ENCODE measurements around the gene JARID2. TPM values are rescaled to one million over a fixed set of nuclear protein-coding genes. Genes with fewer than 3 reads are reported as not detected.

The JARID2 gene
- total and polyA plus RNA-seq, 2 of the 13 experiments (the other 11 are each of a cell fraction or from before 2014, with no cell fraction given) = 7.5 to 10.3 TPM

- no peak; the same call in 1 of the 2 replicates for TF ChIP-seq DZIP1 (CRISPR knock-in tag; IDR thresholded peaks at IDR 0.05)
- no peak for TF ChIP-seq NFE2L1 (CRISPR knock-in tag; IDR thresholded peaks at IDR 0.05; ENCODE audit: borderline replicate concordance)
- TF ChIP-seq ZNF367 (CRISPR knock-in tag; IDR thresholded peaks at IDR 0.05; ENCODE audit: borderline replicate concordance) = no peak
- peak; percentile 88 for TF ChIP-seq ATF1 (CRISPR knock-in tag; IDR thresholded peaks at IDR 0.05)
- no peak for TF ChIP-seq ZFP37 (CRISPR knock-in tag; IDR thresholded peaks at IDR 0.05; ENCODE audit: borderline replicate concordance)
- TF ChIP-seq MXD4 (CRISPR knock-in tag; IDR thresholded peaks at IDR 0.05) = no peak
- TF ChIP-seq SATB2 (CRISPR knock-in tag; IDR thresholded peaks at IDR 0.05) = no peak
- TF ChIP-seq ZNF142 (CRISPR knock-in tag; IDR thresholded peaks at IDR 0.05) = no peak
- TF ChIP-seq ZNF616 (CRISPR knock-in tag; IDR thresholded peaks at IDR 0.05; ENCODE audit: low read depth) = no peak; the same call in 1 of the 2 replicates
- no peak for TF ChIP-seq GFI1 (CRISPR knock-in tag; IDR thresholded peaks at IDR 0.05; ENCODE audit: borderline replicate concordance)
- no peak for TF ChIP-seq GTF2F1 (IDR thresholded peaks at IDR 0.05; ENCODE audit: low read length)
- TF ChIP-seq ZBTB20 (CRISPR knock-in tag; IDR thresholded peaks at IDR 0.05; ENCODE audit: borderline replicate concordance, low read depth) = no peak
- no peak for TF ChIP-seq ZNF629 (CRISPR knock-in tag; conservative IDR thresholded peaks at IDR 0.05)
- TF ChIP-seq SIN3B (IDR thresholded peaks at IDR 0.05; ENCODE audit: low read length) = no peak
- TF ChIP-seq BCL6 (CRISPR knock-in tag; IDR thresholded peaks at IDR 0.05) = peak; percentile 36; the same call in 1 of the 2 replicates
- TF ChIP-seq CBX1 (IDR thresholded peaks at IDR 0.05; ENCODE audit: low read depth) = no peak
- TF ChIP-seq ZNF652 (CRISPR knock-in tag; IDR thresholded peaks at IDR 0.05; ENCODE audit: borderline replicate concordance, low read depth) = no peak
- no peak for TF ChIP-seq FOXO1 (CRISPR knock-in tag; IDR thresholded peaks at IDR 0.05)
- TF ChIP-seq ETV5 (CRISPR knock-in tag; IDR thresholded peaks at IDR 0.05; ENCODE audit: borderline replicate concordance) = peak; percentile 54
- no peak for TF ChIP-seq THAP8 (CRISPR knock-in tag; IDR thresholded peaks at IDR 0.05; ENCODE audit: borderline replicate concordance)
- no peak for TF ChIP-seq HCFC1 (IDR thresholded peaks at IDR 0.05; ENCODE audit: low read depth, low read length)
- no peak for TF ChIP-seq TCF7L2 (IDR thresholded peaks at IDR 0.05; ENCODE audit: low read depth, low read length)
Observed at GRCh38 chr6:15248451-15249370, 2.8 kb downstream of the JARID2 start (continued).

All from HepG2 (cell line).